ENCODE results near the gene NSUN2. TPM values are rescaled to one million over a fixed set of nuclear protein-coding genes. Genes with fewer than 3 reads are reported as not detected.

NSUN2 gene
- total and polyA plus RNA-seq, 2 of the 4 experiments (the other 2 are of a cell fraction), result 51.1 to 61.1 TPM

DNA sequence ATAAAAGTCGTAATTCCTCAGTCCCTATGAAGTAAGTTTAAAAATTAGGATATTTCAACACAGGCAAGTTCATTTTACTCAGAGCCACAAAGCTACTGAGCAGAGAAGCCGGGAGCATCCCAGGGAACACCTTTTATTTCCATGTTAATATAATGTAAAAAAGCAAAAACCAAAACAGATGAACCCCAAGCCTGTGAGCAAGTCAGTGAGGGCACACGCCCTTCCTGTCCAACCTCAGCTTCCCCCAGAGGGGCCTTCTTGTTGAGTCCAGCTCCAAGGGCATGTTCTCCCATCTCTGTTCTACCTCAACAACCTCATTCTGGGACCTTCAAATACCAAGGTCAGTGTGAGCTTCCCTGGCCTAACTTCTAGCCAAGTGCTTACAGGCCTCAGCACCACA lies 24.8 kb downstream of the NSUN2 start:
- no peaks in the 10 kb centered on the region for H3K27me3 ChIP-seq (ENCODE audit: control insufficient read depth, insufficient read depth, low read length)
- no peak overlapping the region for H3K27ac ChIP-seq (ENCODE audit: insufficient read depth, low read length)
- no TSS peak for BruUV-seq (replicated peaks)
- intact Hi-C loops (cut with micrococcal nuclease), result loop anchor here (10.0 kb wide), 1 partner anchor 233 kb away; the partner anchor contains the start of gene MED10
- H3K14ac ChIP-seq (replicated peaks; ENCODE audit: low read depth, low read length), result no peak overlapping the region
- H2BK20ac ChIP-seq (ENCODE audit: low read depth, low read length), result no peak overlapping the region
- no peaks in the 10 kb centered on the region for H3K9me1 ChIP-seq (ENCODE audit: insufficient read depth, low read length)
- TF ChIP-seq, protein P1, sequence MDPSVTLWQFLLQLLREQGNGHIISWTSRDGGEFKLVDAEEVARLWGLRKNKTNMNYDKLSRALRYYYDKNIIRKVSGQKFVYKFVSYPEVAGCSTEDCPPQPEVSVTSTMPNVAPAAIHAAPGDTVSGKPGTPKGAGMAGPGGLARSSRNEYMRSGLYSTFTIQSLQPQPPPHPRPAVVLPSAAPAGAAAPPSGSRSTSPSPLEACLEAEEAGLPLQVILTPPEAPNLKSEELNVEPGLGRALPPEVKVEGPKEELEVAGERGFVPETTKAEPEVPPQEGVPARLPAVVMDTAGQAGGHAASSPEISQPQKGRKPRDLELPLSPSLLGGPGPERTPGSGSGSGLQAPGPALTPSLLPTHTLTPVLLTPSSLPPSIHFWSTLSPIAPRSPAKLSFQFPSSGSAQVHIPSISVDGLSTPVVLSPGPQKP (IDR thresholded peaks at IDR 0.05; ENCODE audit: borderline replicate concordance, low read depth, low read length), result no peak
- TF ChIP-seq POLR2A (IDR thresholded peaks at IDR 0.05; ENCODE audit: low read depth, low read length), result no peak
- TF ChIP-seq MAFK (IDR thresholded peaks at IDR 0.05; ENCODE audit: low read depth, low read length), result no peak
- TF ChIP-seq FOS (IDR thresholded peaks at IDR 0.05; ENCODE audit: low read depth, low read length), result no peak
- TF ChIP-seq MAZ (IDR thresholded peaks at IDR 0.05; ENCODE audit: borderline replicate concordance, low read depth, low read length), result no peak
- TF ChIP-seq SMC3 (IDR thresholded peaks at IDR 0.05; ENCODE audit: low read depth, low read length), result no peak
- TF ChIP-seq, protein P2, sequence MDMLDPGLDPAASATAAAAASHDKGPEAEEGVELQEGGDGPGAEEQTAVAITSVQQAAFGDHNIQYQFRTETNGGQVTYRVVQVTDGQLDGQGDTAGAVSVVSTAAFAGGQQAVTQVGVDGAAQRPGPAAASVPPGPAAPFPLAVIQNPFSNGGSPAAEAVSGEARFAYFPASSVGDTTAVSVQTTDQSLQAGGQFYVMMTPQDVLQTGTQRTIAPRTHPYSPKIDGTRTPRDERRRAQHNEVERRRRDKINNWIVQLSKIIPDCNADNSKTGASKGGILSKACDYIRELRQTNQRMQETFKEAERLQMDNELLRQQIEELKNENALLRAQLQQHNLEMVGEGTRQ (IDR thresholded peaks at IDR 0.05; ENCODE audit: low read depth, low read length), result no peak
- no peak for TF ChIP-seq NFE2L2 (IDR thresholded peaks at IDR 0.05; ENCODE audit: low read depth, low read length)
- TF ChIP-seq MXI1 (IDR thresholded peaks at IDR 0.05; ENCODE audit: borderline replicate concordance, low read depth, low read length), result no peak
- TF ChIP-seq, protein P3, sequence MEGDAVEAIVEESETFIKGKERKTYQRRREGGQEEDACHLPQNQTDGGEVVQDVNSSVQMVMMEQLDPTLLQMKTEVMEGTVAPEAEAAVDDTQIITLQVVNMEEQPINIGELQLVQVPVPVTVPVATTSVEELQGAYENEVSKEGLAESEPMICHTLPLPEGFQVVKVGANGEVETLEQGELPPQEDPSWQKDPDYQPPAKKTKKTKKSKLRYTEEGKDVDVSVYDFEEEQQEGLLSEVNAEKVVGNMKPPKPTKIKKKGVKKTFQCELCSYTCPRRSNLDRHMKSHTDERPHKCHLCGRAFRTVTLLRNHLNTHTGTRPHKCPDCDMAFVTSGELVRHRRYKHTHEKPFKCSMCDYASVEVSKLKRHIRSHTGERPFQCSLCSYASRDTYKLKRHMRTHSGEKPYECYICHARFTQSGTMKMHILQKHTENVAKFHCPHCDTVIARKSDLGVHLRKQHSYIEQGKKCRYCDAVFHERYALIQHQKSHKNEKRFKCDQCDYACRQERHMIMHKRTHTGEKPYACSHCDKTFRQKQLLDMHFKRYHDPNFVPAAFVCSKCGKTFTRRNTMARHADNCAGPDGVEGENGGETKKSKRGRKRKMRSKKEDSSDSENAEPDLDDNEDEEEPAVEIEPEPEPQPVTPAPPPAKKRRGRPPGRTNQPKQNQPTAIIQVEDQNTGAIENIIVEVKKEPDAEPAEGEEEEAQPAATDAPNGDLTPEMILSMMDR (conservative IDR thresholded peaks at IDR 0.05; ENCODE audit: low read depth, low read length), result no peak
- no peak for TF ChIP-seq CEBPB (IDR thresholded peaks at IDR 0.05; ENCODE audit: low read depth, low read length)
- TF ChIP-seq RAD21 (IDR thresholded peaks at IDR 0.05; ENCODE audit: low read length), result no peak
- no peak for TF ChIP-seq CHD1 (IDR thresholded peaks at IDR 0.05; ENCODE audit: low read depth, low read length)
- no peak for TF ChIP-seq BHLHE40 (IDR thresholded peaks at IDR 0.05; ENCODE audit: low read depth, low read length)
- H2AK9ac ChIP-seq (replicated peaks; ENCODE audit: low read depth, low read length, poor library complexity), result no peak overlapping the region
- POLR2A ChIA-PET (ENCODE audit: unreplicated experiment), result no interaction called here
- no peak overlapping the region for H2AFZ ChIP-seq (replicated peaks; ENCODE audit: low read length, poor library complexity)
- H2BK15ac ChIP-seq (ENCODE audit: low read depth, low read length), result no peak overlapping the region
- in situ Hi-C loops (cut with MboI; ENCODE audit: low sequenced_read_pairs), result no loop called here
- no peak overlapping the region for H3K18ac ChIP-seq (ENCODE audit: low read depth, low read length)
- peaks cover 57% of the 10 kb centered on the region for H3K36me3 ChIP-seq (ENCODE audit: control insufficient read depth, insufficient read depth, low read length)
- WGBS, 2 experiments (ENCODE audit: extremely low coverage in 2 of 2, insufficient read length in 1 of 2), result no CpG with 5 or more reads among the region's 3 CpGs
- H3K79me1 ChIP-seq (ENCODE audit: low read depth in 1 of 2, low read length in 2 of 2), result peaks cover 10 to 24% of the 10 kb centered on the region in 2 experiments
- no peak overlapping the region for H4K5ac ChIP-seq (ENCODE audit: low read depth, low read length)
- H3K9me3 ChIP-seq (ENCODE audit: control insufficient read depth, insufficient read depth, low read length), result no peaks in the 10 kb centered on the region
- no peaks in the 10 kb centered on the region for H3K4me1 ChIP-seq (ENCODE audit: control insufficient read depth, insufficient read depth, low read length)
- no peak for ATAC-seq (ENCODE audit: low read depth)
- H4K8ac ChIP-seq (ENCODE audit: low read depth in 2 of 2, low read length in 2 of 2), result no peak overlapping the region
- H3K56ac ChIP-seq (ENCODE audit: extremely low read depth, insufficient read depth, low read length), result no peak overlapping the region
- dilution Hi-C loops (cut with HindIII; ENCODE audit: low sequenced_read_pairs, unreplicated experiment), result no loop called here
- CTCF ChIA-PET, result interaction anchor here (0.6 kb wide), 1 partner anchor 17 kb away, joined by 3 read pairs; no protein-coding TSS in a partner anchor
- no peak for DNase-seq
- no peak overlapping the region for H3K4me2 ChIP-seq (ENCODE audit: low read depth, low read length)
- no peak overlapping the region for H3K23ac ChIP-seq (ENCODE audit: low read depth, low read length)
- no peak overlapping the region for H2BK5ac ChIP-seq (ENCODE audit: low read depth, low read length, poor library complexity, severe bottlenecking)
- no peak overlapping the region for H2AK5ac ChIP-seq (ENCODE audit: low read depth, low read length)
- H4K20me1 ChIP-seq (ENCODE audit: insufficient read depth, low read length), result peaks cover 15% of the 10 kb centered on the region
- H4K91ac ChIP-seq (ENCODE audit: insufficient read depth, low read depth, low read length), result no peak overlapping the region
- no peak overlapping the region for H3K9ac ChIP-seq (ENCODE audit: low read depth, low read length)
- H3K4ac ChIP-seq (ENCODE audit: low read depth, low read length), result no peak overlapping the region
- H3K4me3 ChIP-seq (ENCODE audit: insufficient read depth, low read depth, low read length), result no peak overlapping the region
- H2BK120ac ChIP-seq (ENCODE audit: low read depth, low read length), result no peak overlapping the region
